GM18502 (cell line): ENCODE measurements around the gene ERVW-1.
A peak's percentile ranks its signal among the peaks of the same experiment; 100 is the strongest.
"Not testable (repeated sequence)": the region's sequence is repeated elsewhere in the genome, so short reads cannot be mapped to it uniquely, and the experiment has no call there.

Source experiments
- ATAC-seq: cut with Tn5 transposase; IDR thresholded peaks from one replicate; pipeline ENCODE4 v1.9.1; 2021; ENCODE audit warnings: mild to moderate bottlenecking; ENCODE audit not compliant: unreplicated experiment, poor library complexity

Gene ERVW-1

DNA sequence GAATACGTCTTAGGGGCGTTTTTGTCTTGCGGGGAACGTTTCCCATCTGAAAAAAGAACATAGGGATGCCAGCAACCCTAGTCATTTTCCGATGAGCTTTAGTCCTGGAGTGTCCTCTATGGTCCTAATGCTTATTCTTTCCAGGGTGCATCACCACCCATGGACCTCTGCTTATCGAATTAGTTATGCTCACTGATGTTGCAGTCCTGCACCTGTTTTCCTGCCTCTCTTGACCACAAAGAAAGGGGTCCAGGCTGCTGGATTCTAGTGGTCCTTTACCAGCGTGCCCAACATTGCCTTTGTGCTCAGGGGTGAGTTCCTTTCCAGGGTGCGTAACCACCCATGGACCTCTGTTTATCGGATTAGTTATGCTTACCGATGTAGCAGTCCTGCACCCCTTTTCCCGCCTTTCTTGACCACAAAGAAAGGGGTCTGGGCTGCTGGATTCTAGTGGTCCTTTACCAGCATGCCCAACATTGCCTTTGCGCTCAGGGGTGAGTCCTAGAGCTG, 2.4 kb downstream of the ERVW-1 start:
- not testable (repeated sequence) for ATAC-seq

DNA sequence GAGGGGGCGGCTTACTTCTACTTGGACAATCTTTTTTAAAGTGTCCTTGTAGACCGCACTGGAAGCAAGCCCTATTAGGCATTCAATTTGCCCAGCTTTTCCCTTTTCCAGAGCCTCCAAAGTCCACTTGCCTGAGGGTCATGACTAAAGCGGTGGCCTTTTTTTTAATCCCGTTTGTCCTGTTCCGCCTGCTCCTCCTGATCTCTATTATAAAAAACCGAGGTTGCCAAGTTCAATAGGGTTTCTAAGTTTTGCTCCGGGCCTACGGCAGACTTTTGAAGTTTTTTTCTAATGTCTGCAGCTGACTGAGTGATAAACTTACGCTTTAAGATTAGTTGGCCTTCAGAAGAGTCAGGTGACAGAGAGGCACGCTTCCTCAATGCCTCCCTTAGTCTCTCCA, 3.8 kb downstream of the ERVW-1 start:
- not testable (repeated sequence) for ATAC-seq

DNA sequence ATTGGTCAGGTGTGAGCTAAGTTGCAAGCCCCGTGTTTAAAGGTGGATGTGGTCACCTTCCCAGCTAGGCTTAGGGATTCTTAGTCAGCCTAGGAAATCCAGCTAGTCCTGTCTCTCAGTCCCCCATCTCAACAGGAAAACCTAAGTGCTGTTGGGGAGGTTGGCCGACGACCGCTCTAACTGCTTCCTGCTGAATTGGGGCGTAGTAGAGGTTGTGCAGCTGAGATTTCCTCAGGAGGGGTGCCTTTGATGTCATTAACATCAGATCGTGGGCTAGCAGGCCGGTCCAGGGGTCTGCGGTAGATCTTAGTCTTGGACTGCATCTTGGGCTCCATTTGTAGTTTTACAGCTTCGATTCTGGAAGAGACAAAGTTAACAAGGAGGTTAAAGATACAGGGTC, 9.2 kb downstream of the ERVW-1 start:
- ATAC-seq: not testable (repeated sequence)

DNA sequence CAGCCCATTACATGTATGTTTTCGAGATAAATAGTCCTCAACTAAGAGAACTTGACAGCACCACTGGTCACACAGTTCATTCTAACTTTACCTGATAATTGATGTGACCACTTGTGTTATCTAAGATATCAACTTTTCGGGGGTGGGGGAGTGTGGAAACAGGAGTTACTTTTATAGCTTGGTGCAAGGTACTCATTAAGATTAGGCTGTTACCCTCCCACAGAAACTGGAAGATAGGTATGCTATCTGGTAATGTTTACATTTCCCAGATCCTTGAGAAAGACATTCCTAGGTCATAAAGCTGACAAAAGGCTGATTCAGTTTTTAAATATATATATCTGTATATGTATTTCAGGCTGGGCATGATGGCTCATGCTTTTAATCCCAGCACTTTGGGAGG, 11.1 kb downstream of the ERVW-1 start:
- no peak for ATAC-seq

DNA sequence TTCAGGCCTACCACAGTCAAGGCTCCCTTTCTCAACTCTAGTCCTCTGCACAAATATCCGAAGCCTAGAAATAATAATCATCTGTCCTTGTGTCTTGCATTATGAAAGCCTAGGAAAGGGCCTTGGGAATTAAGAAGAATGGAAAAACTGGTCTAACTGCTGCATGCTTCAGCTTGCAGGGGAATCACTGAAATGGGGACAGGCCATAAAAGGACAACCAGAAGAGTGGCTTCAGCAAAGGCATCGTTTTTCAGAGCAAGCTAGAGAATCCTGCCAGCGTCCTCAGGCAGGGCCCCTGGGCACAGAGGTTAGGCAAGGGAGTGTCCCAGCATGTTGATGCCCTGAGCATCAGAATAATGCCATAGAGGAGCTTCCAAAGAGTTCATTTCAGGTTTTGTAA, 13.2 kb downstream of the ERVW-1 start:
- no peak for ATAC-seq

DNA sequence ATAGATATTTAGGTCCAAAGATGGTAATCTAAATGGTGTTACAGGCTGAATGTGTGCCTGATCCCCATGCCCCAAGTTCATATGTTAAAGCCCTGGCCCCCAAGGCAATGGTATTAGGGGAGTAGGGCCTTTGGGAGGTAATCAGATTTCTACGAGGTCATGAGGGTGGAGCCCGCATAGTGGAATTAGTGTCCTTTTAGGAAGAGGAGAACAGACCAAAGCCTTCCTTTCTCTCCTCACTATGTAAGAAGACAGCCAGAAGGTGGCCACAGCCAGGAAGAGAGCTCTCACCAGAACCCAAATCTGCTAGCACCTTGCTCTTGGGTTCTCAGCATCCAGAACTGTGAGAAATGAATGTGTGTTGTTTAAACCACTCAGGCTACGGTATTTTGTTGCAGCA, 15.2 kb downstream of the ERVW-1 start:
- ATAC-seq: no peak

DNA sequence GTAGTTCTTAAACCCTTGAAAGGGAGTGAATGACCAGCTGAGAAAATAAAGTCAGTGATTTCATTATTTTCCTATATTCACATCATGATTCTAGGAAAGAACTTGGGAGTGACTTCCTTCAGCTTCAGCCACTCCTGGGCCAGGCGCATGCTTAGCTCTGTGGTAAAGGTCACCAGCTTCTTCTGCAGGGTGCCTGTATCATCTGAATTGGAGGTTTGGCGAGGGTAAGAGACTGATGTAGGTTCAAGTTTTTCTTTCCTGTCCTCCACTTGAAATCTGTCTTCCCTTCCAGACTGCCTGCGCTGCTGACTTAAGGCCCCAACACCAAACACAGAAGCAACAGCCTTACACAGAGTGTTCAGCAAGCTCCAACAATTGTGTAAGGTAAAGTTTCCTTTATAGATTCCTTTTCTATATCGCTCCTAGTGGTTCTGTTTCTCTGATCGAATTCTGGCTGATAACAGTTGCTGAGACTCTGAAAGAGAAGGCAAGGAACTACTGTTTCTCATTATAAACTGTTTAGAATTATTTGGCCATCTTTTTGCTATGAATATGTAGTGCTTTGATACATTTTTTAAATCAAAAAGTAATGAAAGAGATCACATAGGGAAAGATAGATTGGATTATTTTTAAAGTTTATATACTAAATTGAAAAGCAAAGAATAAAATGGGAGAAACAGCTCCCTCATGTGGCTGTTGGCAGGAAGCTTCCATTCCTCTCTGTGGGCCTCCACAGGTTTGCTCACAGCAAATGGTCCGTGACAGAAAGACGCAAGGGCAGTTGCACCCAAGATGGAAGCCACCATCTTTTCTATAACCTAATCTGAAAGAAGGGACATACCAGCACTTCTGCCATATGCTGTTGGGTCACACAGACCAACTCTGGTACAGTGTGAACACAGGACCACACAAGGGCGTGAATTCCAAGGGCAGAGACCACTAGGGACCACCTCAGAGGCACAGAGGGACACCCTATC, 16.4 kb downstream of the ERVW-1 start:
- ATAC-seq: peak; percentile 87

DNA sequence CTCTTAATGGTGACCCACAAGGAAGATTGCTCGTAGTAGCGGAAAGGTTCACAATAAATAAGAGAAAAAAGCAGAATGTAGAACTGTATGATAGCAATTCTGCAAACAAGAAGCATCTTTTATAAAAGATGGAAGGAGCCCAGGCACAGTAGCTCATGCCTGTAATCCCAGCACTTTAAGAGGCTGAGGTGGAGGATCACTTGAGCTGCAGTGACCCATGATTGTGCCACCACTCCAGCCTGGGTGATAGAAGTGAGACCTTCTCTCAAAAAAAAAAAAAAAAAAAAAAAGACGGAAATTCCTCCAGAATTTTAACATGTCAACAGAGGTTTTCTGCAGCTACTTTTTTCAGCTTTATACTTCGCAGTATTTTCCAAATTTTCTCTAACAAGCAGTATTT, 17.2 kb downstream of the ERVW-1 start:
- no peak for ATAC-seq

DNA sequence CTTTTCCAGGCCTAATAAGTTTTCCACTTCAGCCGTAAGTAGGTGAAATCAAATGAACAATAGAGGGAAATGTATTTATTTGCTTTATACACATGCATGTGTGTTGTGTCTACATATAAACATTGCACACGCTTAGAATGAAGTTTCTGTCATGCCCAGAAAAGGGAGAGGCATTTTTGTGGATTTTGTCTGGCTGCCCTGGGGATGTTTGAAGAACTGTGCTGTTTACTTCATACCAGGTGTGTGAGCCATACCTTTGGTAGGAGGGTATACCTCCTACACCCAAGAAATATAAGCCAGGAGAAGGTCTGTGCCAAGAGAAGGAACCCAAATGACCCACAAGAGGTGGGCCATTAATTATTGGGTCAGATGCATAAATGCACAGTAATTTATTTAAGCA, 17.6 kb downstream of the ERVW-1 start:
- no peak for ATAC-seq

DNA sequence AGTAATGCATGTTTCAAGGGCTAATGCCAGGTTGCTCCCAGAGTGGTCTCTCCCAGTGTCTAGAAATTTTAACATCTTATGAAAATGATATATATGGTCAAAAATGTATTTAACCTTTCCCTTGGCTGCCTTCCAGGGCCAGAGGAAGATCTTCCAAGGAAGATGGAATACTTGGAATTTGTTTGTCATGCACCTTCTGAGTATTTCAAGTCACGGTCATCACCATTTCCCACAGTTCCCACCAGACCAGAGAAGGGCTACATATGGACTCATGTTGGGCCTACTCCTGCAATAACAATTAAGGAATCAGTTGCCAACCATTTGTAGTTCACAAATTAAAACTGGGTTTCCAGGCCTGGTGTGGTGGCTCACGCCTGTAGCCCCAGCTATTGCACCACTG, 21.5 kb downstream of the ERVW-1 start:
- no peak for ATAC-seq

DNA sequence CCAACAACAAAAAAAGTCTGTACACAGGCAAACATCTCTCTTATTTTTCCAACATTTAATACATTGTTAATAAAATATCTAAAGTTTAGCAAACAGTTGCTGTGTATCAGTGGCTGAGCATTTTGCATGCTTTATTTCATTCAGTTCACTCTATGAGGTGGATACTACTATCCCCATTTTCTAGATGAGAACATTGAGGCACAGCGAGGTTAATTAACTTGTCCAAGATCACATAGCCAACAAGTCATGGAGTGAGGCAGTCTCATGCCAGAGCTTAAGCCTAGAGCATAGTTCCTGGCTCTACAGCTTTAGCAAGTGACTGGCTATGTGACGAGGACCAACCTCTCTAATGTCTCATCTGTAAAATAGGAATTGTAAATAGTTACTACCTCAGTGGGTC, 26.1 kb downstream of the ERVW-1 start:
- no peak for ATAC-seq

DNA sequence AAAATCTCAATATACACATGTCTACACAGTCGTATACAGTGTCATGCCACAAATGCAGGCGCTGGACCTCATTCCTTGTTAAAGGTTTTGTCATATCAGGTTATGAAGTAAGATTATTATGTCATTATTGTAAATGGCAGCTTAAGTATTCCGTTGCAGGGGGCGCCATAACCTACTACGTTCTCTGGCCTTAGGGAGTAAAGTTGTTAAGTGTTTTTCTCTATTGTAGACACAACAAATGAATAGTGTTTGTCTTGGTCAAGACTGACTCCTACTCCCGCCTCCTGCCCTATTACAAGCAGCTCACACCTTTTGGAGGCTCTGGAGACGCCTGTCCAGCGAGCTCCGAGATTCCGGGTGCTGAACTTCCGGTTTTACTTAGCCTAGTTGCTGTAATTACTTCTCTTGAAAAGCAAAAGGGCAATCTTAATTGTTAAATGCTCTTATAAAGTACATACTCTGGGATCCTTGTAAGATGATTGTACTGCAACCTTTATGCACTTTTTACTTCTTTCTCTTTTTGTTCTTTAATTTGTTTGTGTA, 29.5 kb downstream of the ERVW-1 start:
- peak; percentile 53 for ATAC-seq

DNA sequence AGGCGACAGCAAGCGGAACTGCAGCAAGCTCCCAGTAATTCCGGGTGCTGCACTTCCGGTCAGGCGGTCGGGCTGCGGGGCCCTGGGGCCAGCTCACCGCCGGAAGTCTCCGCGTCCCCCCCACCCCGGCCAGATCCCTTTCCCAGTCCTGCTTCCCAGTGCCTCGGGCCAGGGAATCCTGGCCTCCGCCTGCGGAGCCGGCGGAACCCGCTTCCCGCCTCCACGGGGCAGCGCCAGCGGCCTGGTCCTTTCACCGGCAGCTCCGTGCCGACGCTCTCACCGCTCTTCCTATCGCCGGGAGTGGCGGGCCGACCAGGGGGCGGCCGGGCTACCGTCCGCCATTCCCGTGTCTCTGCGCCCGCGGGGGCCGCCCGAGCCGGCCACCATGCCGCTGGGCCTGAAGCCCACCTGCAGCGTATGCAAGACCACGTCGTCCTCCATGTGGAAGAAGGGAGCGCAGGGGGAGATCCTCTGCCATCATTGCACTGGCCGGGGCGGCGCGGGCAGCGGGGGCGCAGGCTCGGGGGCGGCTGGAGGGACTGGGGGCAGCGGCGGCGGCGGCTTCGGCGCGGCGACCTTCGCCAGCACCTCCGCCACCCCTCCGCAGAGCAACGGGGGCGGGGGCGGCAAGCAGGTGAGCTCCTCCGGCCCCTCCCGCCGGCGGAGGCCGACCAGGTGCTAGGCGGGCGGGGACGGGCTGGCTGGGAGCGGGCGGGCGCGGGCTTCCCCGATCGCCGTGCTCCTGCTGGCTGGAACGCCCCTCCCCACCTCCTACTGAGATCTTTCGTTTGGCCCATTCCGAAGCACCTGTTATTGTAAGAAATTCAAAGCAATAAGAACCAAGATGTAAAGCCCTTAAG, 30.2 kb downstream of the ERVW-1 start, which contains the start of gene GATAD1:
Gene GATAD1, plus strand, starts transcription at position 138 of the 860 bp plus-strand sequence. Its CDS starts 248 bp downstream, at position 386.
- peak; percentile 91 for ATAC-seq

DNA sequence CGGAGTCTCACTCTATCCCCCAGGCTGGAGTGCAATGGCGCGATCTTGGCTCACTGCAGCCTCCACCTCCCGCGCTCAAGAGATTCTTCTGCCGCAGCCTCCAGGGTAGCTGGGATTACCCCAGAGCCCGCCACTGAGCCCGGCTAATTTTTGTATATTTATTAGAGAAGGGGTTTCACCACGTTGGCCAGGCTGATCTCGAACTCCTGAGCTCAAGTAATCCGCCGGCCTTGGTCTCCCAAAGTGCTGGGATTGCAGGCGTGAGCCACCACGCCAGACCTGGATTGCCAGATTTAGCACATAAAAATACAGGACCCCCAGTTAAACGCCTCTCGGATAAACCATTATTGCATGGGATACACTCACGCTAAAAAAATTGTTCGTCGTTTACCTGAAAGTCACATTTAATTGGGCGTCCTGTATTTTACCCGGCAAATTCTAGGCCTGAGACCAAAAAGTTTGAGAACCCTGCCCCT, 30.8 kb downstream of the ERVW-1 start:
- ATAC-seq: no peak

DNA sequence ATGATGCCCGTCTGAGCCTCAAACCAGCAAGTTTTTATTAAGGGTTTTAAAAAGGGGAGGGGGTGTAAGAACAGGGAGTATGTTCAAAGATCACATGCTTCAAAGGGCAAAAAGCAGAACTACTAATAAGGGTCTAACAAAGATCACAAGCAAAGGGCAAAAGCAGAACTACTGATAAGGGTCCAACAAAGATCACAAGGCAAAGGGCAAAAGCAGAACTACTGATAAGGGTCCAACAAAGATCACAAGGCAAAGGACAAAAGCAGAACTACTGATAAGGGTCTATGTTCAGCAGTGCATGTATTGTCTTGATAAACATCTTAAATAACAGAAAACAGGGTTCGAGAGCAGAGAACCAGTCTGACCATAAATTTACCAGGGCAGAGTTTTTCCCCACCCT, 35.0 kb downstream of the ERVW-1 start:
- not testable (repeated sequence) for ATAC-seq

DNA sequence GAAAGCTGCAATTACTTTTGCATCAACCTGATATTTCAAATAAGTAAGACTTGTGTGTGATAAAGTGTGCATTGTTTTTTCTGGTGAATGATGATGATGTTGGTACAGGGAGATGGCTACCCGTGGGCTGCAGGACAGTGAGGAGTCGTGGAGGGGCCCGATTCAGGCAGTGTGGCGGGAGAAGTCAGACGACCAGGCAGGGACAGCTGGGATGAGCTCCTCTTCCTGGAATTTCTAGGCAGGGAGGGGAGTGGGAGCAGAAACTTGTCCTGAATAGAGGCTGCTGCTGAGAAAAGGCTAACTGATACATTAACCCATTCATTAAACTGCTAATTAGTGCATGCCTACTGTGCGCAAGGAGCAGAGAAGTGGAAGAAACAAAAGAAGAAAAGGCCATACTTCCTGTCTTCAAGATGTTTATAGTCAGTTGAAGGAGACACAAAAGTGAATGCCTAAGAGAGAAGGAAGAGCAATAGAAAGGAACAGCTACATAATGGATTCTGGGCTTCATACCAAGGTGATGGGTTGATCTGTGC, 39.7 kb downstream of the ERVW-1 start:
- ATAC-seq: no peak

DNA sequence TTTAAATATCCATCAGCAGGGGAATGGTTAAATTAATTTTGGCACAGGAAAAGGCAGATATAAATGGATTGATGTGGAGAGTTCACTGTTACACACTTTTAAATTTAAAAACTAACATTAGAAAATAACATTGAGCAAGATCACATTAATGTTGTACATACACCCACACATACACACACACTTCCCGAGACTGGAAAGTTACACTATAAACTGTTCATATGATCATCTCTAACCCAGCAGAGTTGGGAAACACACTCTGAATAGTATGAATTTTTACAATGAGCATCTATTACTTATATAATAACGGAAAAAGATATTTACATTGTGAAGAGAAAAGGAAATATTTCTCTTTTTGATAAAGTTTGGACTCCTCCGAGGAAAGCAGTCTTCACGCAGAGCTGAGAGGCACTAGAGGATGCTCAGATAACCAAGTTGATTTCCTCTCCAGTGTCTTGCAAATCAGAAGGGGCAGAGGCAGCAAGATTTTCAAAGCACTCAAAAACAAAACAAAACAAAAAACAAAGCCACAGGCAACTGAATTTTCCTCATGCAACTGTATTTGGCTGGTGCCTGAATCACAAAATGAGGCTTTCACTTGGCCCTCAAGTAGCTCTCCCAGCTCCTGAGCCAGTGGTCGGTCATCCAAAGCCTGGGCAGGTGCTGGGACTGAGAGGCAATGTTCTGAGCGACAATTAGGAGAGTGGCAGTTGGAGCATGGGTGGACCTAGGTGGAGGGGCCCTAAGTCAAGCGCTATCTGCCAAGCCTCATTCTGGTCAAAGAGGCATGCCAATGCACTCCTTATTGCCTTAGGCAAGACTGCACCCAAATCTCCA, 40.9 kb downstream of the ERVW-1 start:
- ATAC-seq: no peak

DNA sequence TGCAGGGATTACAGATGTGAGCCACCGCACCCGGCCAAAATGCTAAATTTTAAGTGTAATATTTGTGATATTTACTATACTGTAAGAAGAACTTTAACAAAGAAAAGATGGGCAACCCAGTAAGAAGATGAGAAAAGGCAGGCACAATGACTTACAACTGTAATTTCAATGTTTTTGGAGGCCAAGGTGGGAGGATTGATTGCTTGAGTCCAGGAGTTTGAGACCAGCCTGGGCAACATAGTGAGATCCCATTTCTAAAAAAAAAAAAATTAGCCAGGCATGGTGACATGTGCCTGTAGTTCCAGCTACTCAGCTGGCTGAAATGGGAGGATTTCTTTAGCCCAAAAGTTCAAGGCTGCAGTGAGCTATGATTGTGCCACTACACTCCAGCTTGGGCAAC, 42.2 kb downstream of the ERVW-1 start:
- ATAC-seq: no peak

DNA sequence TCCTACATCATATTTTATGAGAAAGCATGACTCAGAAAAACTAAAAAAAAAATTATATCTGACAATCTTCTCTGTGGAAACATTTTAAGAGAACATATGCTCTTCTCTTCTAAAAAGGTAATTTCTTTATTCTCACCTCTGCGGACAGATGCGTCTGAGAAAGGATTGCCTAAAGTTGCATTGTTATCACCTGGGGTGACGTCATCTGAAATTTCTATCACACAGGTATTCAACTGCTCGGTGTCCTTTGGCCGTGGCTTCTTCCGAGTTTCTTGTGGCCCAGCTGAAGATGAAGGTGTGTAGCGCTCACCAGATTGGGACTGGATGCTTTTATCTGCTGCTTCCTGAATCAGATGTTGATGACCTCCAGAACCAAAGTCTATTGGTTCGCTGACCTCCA, 44.7 kb downstream of the ERVW-1 start:
- ATAC-seq: no peak
